Measurements from ENCODE around the gene TEX36. TPM values are rescaled to one million over a fixed set of nuclear protein-coding genes. Genes with fewer than 3 reads are reported as not detected.
"Not testable (repeated sequence)": the region's sequence is repeated elsewhere in the genome, so short reads cannot be mapped to it uniquely, and the experiment has no call there.

Gene TEX36
- total RNA-seq, 2 experiments from 2014 or later: not detected

- Mint-ChIP-seq H3K4me3 (no peak overlapping the region), H3K27me3 (ENCODE audit: low read depth) (no peaks in the 10 kb centered on the region), H3K27ac (no peak overlapping the region), H3K9me3 (ENCODE audit: insufficient read depth) (no peaks in the 10 kb centered on the region), H3K4me1 (ENCODE audit: low read depth) (no peaks in the 10 kb centered on the region), H3K36me3 (ENCODE audit: low read depth) (no peaks in the 10 kb centered on the region)
- ChIA-PET POLR2A (no interaction called here), CTCF (no interaction called here)
- ATAC-seq (no peak), DNase-seq (no peak)
Measured at GRCh38 chr10:125624800-125625199, 58.2 kb downstream of the TEX36 start.

- no peaks in the 10 kb centered on the region for H3K9me3 Mint-ChIP-seq (ENCODE audit: insufficient read depth)
- no peak overlapping the region for H3K4me3 Mint-ChIP-seq
- no peak overlapping the region for H3K27ac Mint-ChIP-seq
- ChIA-PET CTCF (no interaction called here), POLR2A (no interaction called here)
- H3K36me3 Mint-ChIP-seq (ENCODE audit: low read depth): no peaks in the 10 kb centered on the region
- no peaks in the 10 kb centered on the region for H3K27me3 Mint-ChIP-seq (ENCODE audit: low read depth)
- no peaks in the 10 kb centered on the region for H3K4me1 Mint-ChIP-seq (ENCODE audit: low read depth)
- DNase-seq (no peak), ATAC-seq (no peak)
Measured at GRCh38 chr10:125621052-125621451, 61.9 kb downstream of the TEX36 start.

- ChIA-PET POLR2A (no interaction called here), CTCF (no interaction called here)
- Mint-ChIP-seq H3K27me3 (ENCODE audit: low read depth) (no peaks in the 10 kb centered on the region), H3K27ac (no peak overlapping the region), H3K9me3 (ENCODE audit: insufficient read depth) (no peaks in the 10 kb centered on the region), H3K36me3 (ENCODE audit: low read depth) (no peaks in the 10 kb centered on the region), H3K4me1 (ENCODE audit: low read depth) (no peaks in the 10 kb centered on the region), H3K4me3 (no peak overlapping the region)
- ATAC-seq (no peak), DNase-seq (no peak)
Measured at GRCh38 chr10:125620401-125620800, 62.6 kb downstream of the TEX36 start.

- H3K27me3 Mint-ChIP-seq (ENCODE audit: low read depth); ATAC-seq; H3K27ac Mint-ChIP-seq; CTCF ChIA-PET; H3K4me1 Mint-ChIP-seq (ENCODE audit: low read depth); H3K36me3 Mint-ChIP-seq (ENCODE audit: low read depth); POLR2A ChIA-PET; H3K9me3 Mint-ChIP-seq (ENCODE audit: insufficient read depth); H3K4me3 Mint-ChIP-seq; DNase-seq: not testable (repeated sequence)
Measured at GRCh38 chr10:125613062-125613461, 69.9 kb downstream of the TEX36 start.

- no peaks in the 10 kb centered on the region for H3K27me3 Mint-ChIP-seq (ENCODE audit: low read depth)
- DNase-seq (no peak), ATAC-seq (no peak)
- no peaks in the 10 kb centered on the region for H3K36me3 Mint-ChIP-seq (ENCODE audit: low read depth)
- H3K4me1 Mint-ChIP-seq (ENCODE audit: low read depth): no peaks in the 10 kb centered on the region
- ChIA-PET CTCF (no interaction called here), POLR2A (no interaction called here)
- no peak overlapping the region for H3K4me3 Mint-ChIP-seq
- H3K9me3 Mint-ChIP-seq (ENCODE audit: insufficient read depth): no peaks in the 10 kb centered on the region
- no peak overlapping the region for H3K27ac Mint-ChIP-seq
Measured at GRCh38 chr10:125611756-125612155, 71.2 kb downstream of the TEX36 start.

- no peaks in the 10 kb centered on the region for H3K4me1 Mint-ChIP-seq (ENCODE audit: low read depth)
- DNase-seq (no peak), ATAC-seq (no peak)
- H3K9me3 Mint-ChIP-seq (ENCODE audit: insufficient read depth): no peaks in the 10 kb centered on the region
- POLR2A ChIA-PET: no interaction called here
- no peak overlapping the region for H3K4me3 Mint-ChIP-seq
- no peak overlapping the region for H3K27ac Mint-ChIP-seq
- H3K27me3 Mint-ChIP-seq (ENCODE audit: low read depth): no peaks in the 10 kb centered on the region
- no peaks in the 10 kb centered on the region for H3K36me3 Mint-ChIP-seq (ENCODE audit: low read depth)
- CTCF ChIA-PET: no interaction called here
Measured at GRCh38 chr10:125611216-125611615, 71.7 kb downstream of the TEX36 start.

GRCh38 chr10:125609859-125610258 is 73.1 kb downstream of the TEX36 start:
- no peak for ATAC-seq
- Mint-ChIP-seq H3K4me1 (ENCODE audit: low read depth) (no peaks in the 10 kb centered on the region), H3K4me3 (no peak overlapping the region), H3K27me3 (ENCODE audit: low read depth) (no peaks in the 10 kb centered on the region), H3K36me3 (ENCODE audit: low read depth) (no peaks in the 10 kb centered on the region), H3K9me3 (ENCODE audit: insufficient read depth) (no peaks in the 10 kb centered on the region), H3K27ac (no peak overlapping the region)
- DNase-seq: no peak
- ChIA-PET POLR2A (no interaction called here), CTCF (no interaction called here)

- ChIA-PET CTCF (no interaction called here), POLR2A (no interaction called here)
- no peaks in the 10 kb centered on the region for H3K9me3 Mint-ChIP-seq (ENCODE audit: insufficient read depth)
- no peak for ATAC-seq
- no peaks in the 10 kb centered on the region for H3K27me3 Mint-ChIP-seq (ENCODE audit: low read depth)
- H3K27ac Mint-ChIP-seq: no peak overlapping the region
- no peak for DNase-seq
- no peaks in the 10 kb centered on the region for H3K36me3 Mint-ChIP-seq (ENCODE audit: low read depth)
- no peak overlapping the region for H3K4me3 Mint-ChIP-seq
- no peaks in the 10 kb centered on the region for H3K4me1 Mint-ChIP-seq (ENCODE audit: low read depth)
Measured at GRCh38 chr10:125608474-125608873, 74.5 kb downstream of the TEX36 start.

GRCh38 chr10:125607689-125608290 is 75.2 kb downstream of the TEX36 start:
- Mint-ChIP-seq H3K9me3 (ENCODE audit: insufficient read depth) (no peaks in the 10 kb centered on the region), H3K4me1 (ENCODE audit: low read depth) (no peaks in the 10 kb centered on the region), H3K4me3 (no peak overlapping the region), H3K27ac (no peak overlapping the region), H3K36me3 (ENCODE audit: low read depth) (no peaks in the 10 kb centered on the region), H3K27me3 (ENCODE audit: low read depth) (no peaks in the 10 kb centered on the region)
- ATAC-seq (no peak), DNase-seq (no peak)
- CTCF ChIA-PET: no interaction called here
- POLR2A ChIA-PET: no interaction called here

GRCh38 chr10:125606414-125607010 is 76.5 kb downstream of the TEX36 start:
- H3K36me3 Mint-ChIP-seq (ENCODE audit: low read depth): no peaks in the 10 kb centered on the region
- no peak for ATAC-seq
- POLR2A ChIA-PET: no interaction called here

More at GRCh38 chr10:125606414-125607010, 76.5 kb downstream of the TEX36 start:
- no peaks in the 10 kb centered on the region for H3K4me1 Mint-ChIP-seq (ENCODE audit: low read depth)
- H3K9me3 Mint-ChIP-seq (ENCODE audit: insufficient read depth): no peaks in the 10 kb centered on the region
- no peak overlapping the region for H3K27ac Mint-ChIP-seq
- no peak for DNase-seq
- H3K27me3 Mint-ChIP-seq (ENCODE audit: low read depth): no peaks in the 10 kb centered on the region
- CTCF ChIA-PET: no interaction called here
- H3K4me3 Mint-ChIP-seq: no peak overlapping the region

Other genes with a start within 250 kb of the TEX36 start
- 10 to 100 TPM; 33.7 to 34.1 TPM for gene EDRF1, start 36.5 kb upstream of the TEX36 start, total RNA-seq
- not detected for gene MMP21, start 92.7 kb upstream of the TEX36 start, total RNA-seq
- gene UROS, start 140.1 kb upstream of the TEX36 start, total RNA-seq: 10 to 100 TPM; 42.3 to 45.7 TPM
- gene BCCIP, start 140.4 kb upstream of the TEX36 start, total RNA-seq: 10 to 100 TPM; 59.8 to 66.0 TPM
- gene DHX32, start 198.1 kb upstream of the TEX36 start, total RNA-seq: 10 to 100 TPM; 14.0 to 14.2 TPM
- not detected for gene FANK1, start 213.4 kb upstream of the TEX36 start, total RNA-seq